Thyroid gland (tissue), 4 donors: ENCODE measurements around the gene RTCB. TPM values are rescaled to one million over a fixed set of nuclear protein-coding genes. Genes with fewer than 3 reads are reported as not detected.

ENCODE experiments used
- DNase-seq, 2 donors: peaks; one replicate each; pipeline ENCODE4 v3.0.0-alpha.2; 2019
- H3K27ac ChIP-seq, 3 donors: fragments of 200-600 bp; sonication (generic); 1 replicate in 2 of 3; 2 replicates in 1 of 3; pipeline ENCODE4 v1.5.1; 2016 to 2019; ENCODE audit warnings: mild to moderate bottlenecking in 1 of 3, moderate library complexity in 1 of 3
- H3K27me3 ChIP-seq: fragments of 200-600 bp; sonication (generic); one replicate; pipeline ENCODE4 v1.5.1; 2019
- H3K36me3 ChIP-seq, 2 donors: fragments of 200-600 bp; sonication (generic); one replicate each; pipeline ENCODE4 v1.5.1; 2016 to 2019
- H3K4me1 ChIP-seq, 2 donors: fragments of 200-600 bp; sonication (generic); one replicate each; pipeline ENCODE4 v1.5.1; 2017 to 2019
- H3K4me3 ChIP-seq, 3 donors: fragments of 200-600 bp; sonication (generic); replicated peaks in 1 of 3; 1 replicate in 2 of 3; 2 replicates in 1 of 3; pipeline ENCODE4 v1.5.1; 2016; ENCODE audit warnings: mild to moderate bottlenecking in 1 of 3
- H3K9me3 ChIP-seq: fragments of 200-600 bp; sonication (generic); one replicate; pipeline ENCODE4 v1.5.1; 2017
- CTCF ChIP-seq, 6 experiments: fragments of 200-600 bp in 3 of 6; fragments of 450-650 bp in 3 of 6; sonication (generic) in 3 of 6; IDR thresholded peaks; one replicate each; pipeline ENCODE4 v1.5.1; 2016 to 2019; ENCODE audit warnings: antibody characterized with exemption in 6 of 6, mild to moderate bottlenecking in 2 of 6, inconsistent platforms in 1 of 6, moderate library complexity in 1 of 6
- POLR2A ChIP-seq, 2 donors: fragments of 450-650 bp; IDR thresholded peaks; one replicate each; pipeline ENCODE4 v1.6.1; 2017; ENCODE audit warnings: antibody characterized with exemption in 2 of 2, mild to moderate bottlenecking in 2 of 2, moderate library complexity in 1 of 2
- WGBS, 2 donors: methylation state at CpG; one replicate each; pipeline ENCODE4 v1.1.5; 2017; 5-methylcytosine and 5-hydroxymethylcytosine counted together
- intact Hi-C: fragments of 100-400 bp; cut with DNase I; formaldehyde crosslinking; loops from one replicate; pipeline ENCODE4 v1.15.1; 2023
- total RNA-seq, 4 donors: library from RNA; depleted of rRNA; stranded (reverse); fragments of >200 nt; gene quantifications; one replicate each; pipeline ENCODE4 v1.2.3, GENCODE V29; 2016

Gene RTCB
- total RNA-seq, 4 donors from 2014 or later: 64.0 to 82.9 (median 77.7) TPM

GRCh38 chr22:32416556-32417085, 4.6 kb upstream of the RTCB start:
- no peaks in the 10 kb centered on the region for H3K27me3 ChIP-seq
- intact Hi-C loops: no loop called here
- no peaks in the 10 kb centered on the region for H3K9me3 ChIP-seq
- WGBS, 2 donors: 54 to 58% methylated on average over 9 of the region's 9 CpGs
- H3K4me1 ChIP-seq: no peaks in the 10 kb centered on the region
- H3K27ac ChIP-seq: no peak overlapping the region
- no peaks in the 10 kb centered on the region for H3K36me3 ChIP-seq
- no peak for TF ChIP-seq CTCF (IDR thresholded peaks at IDR 0.05)
- no peak for TF ChIP-seq POLR2A (IDR thresholded peaks at IDR 0.05)
- H3K4me3 ChIP-seq: no peak overlapping the region
- DNase-seq: no peak

GRCh38 chr22:32414191-32414590, 2.1 kb upstream of the RTCB start:
- Histone ChIP-seq H3K9me3 (no peaks in the 10 kb centered on the region), H3K4me1 (peaks cover 7 to 16% of the 10 kb centered on the region in 2 donors), H3K36me3 (no peaks in the 10 kb centered on the region), H3K27ac (no peak overlapping the region), H3K4me3 (no peak overlapping the region), H3K27me3 (no peaks in the 10 kb centered on the region)
- DNase-seq: no peak
- intact Hi-C loops: no loop called here
- 72 to 77% methylated on average over 7 of the region's 7 CpGs for WGBS, 2 donors
- TF ChIP-seq CTCF (IDR thresholded peaks at IDR 0.05) (no peak), POLR2A (IDR thresholded peaks at IDR 0.05) (no peak)

- DNase-seq: no peak
- TF ChIP-seq POLR2A (IDR thresholded peaks at IDR 0.05) (no peak), CTCF (IDR thresholded peaks at IDR 0.05) (peak in 4 of 6 experiments; percentile 11 to 35 (median 20))
- Histone ChIP-seq H3K27me3 (no peaks in the 10 kb centered on the region), H3K4me3 (no peak overlapping the region), H3K36me3 (no peaks in the 10 kb centered on the region), H3K27ac (no peak overlapping the region), H3K9me3 (no peaks in the 10 kb centered on the region), H3K4me1 (peaks cover 7 to 16% of the 10 kb centered on the region in 2 donors)
- 71 to 79% methylated on average over 2 of the region's 2 CpGs for WGBS, 2 donors
- intact Hi-C loops: no loop called here
Observed at GRCh38 chr22:32413719-32414118, 1.7 kb upstream of the RTCB start.

- H3K36me3 ChIP-seq: peaks cover 5 to 18% of the 10 kb centered on the region in 2 donors
- DNase-seq: no peak
- H3K4me3 ChIP-seq: peak overlapping the region; percentile 59 to 74 (median 72)
- no peaks in the 10 kb centered on the region for H3K27me3 ChIP-seq
- peak overlapping the region in 2 of 3 donors; percentile 56 to 75 for H3K27ac ChIP-seq
- H3K4me1 ChIP-seq: peaks cover 7 to 16% of the 10 kb centered on the region in 2 donors
- no peaks in the 10 kb centered on the region for H3K9me3 ChIP-seq
- intact Hi-C loops: no loop called here
- 2 to 3% methylated on average over 12 of the region's 12 CpGs for WGBS, 2 donors
- TF ChIP-seq CTCF (IDR thresholded peaks at IDR 0.05) (no peak), POLR2A (IDR thresholded peaks at IDR 0.05) (no peak)
Observed at GRCh38 chr22:32411402-32411801, 645 bp downstream of the RTCB start.

- Histone ChIP-seq H3K4me1 (peaks cover 7 to 16% of the 10 kb centered on the region in 2 donors), H3K27me3 (no peaks in the 10 kb centered on the region), H3K9me3 (no peaks in the 10 kb centered on the region), H3K36me3 (peaks cover 13 to 24% of the 10 kb centered on the region in 2 donors), H3K27ac (no peak overlapping the region), H3K4me3 (no peak overlapping the region)
- no peak for DNase-seq
- WGBS, 2 donors: 65 to 81% methylated on average over 4 of the region's 4 CpGs
- TF ChIP-seq CTCF (IDR thresholded peaks at IDR 0.05) (no peak), POLR2A (IDR thresholded peaks at IDR 0.05) (no peak)
- intact Hi-C loops: no loop called here
Observed at GRCh38 chr22:32410459-32410858, 1.6 kb downstream of the RTCB start.
